ENCODE results near the gene GAL3ST2. TPM values are rescaled to one million over a fixed set of nuclear protein-coding genes. Genes with fewer than 3 reads are reported as not detected.
"Not testable (repeated sequence)": the region's sequence is repeated elsewhere in the genome, so short reads cannot be mapped to it uniquely, and the experiment has no call there.

Gene GAL3ST2
- total RNA-seq, 4 donors from 2014 or later = 1.6 TPM; not detected in 3

GRCh38 chr2:241739651-241740050 lies 37.0 kb upstream of the GAL3ST2 start:
- no peak for DNase-seq
- intact Hi-C loops (cut with DNase I; ENCODE audit: low total_unique reads) (loop anchor here (10.0 kb wide), 1 partner anchor 745 kb away; the partner anchor contains the start of gene SNED1), in situ Hi-C loops (cut with MboI; ENCODE audit: low sequenced_read_pairs in 4 of 4) (no loop called here)
- H3K4me3 ChIP-seq = no peak overlapping the region
- TF ChIP-seq CTCF (IDR thresholded peaks at IDR 0.05 in 4 of 5, conservative IDR thresholded peaks at IDR 0.05 in 1 of 5) (no peak), POLR2A (IDR thresholded peaks at IDR 0.05) (no peak)
- peaks cover 0 to 13% of the 10 kb centered on the region in 2 donors for H3K36me3 ChIP-seq
- ATAC-seq = no peak
- no peaks in the 10 kb centered on the region for H3K9me3 ChIP-seq
- peaks cover 6 to 10% of the 10 kb centered on the region in 2 donors for H3K4me1 ChIP-seq
- no peak overlapping the region for H3K27ac ChIP-seq
- H3K27me3 ChIP-seq = no peaks in the 10 kb centered on the region

- peaks cover under 1% of the 10 kb centered on the region in 2 donors for H3K4me1 ChIP-seq
- H3K9me3 ChIP-seq = no peaks in the 10 kb centered on the region
- TF ChIP-seq CTCF (IDR thresholded peaks at IDR 0.05 in 4 of 5, conservative IDR thresholded peaks at IDR 0.05 in 1 of 5) (no peak), POLR2A (IDR thresholded peaks at IDR 0.05) (no peak)
- H3K27me3 ChIP-seq = no peaks in the 10 kb centered on the region
- peaks cover 0 to 26% of the 10 kb centered on the region in 2 donors for H3K36me3 ChIP-seq
- in situ Hi-C loops (cut with MboI; ENCODE audit: low sequenced_read_pairs in 4 of 4) (no loop called here), intact Hi-C loops (cut with DNase I; ENCODE audit: low total_unique reads) (no loop called here)
- H3K4me3 ChIP-seq = no peak overlapping the region
- no peak for ATAC-seq
- H3K27ac ChIP-seq = no peak overlapping the region
- DNase-seq = no peak
Observed at GRCh38 chr2:241741016-241741415, 35.6 kb upstream of the GAL3ST2 start.

GRCh38 chr2:241742320-241742939 lies 34.2 kb upstream of the GAL3ST2 start:
- in situ Hi-C loops (cut with MboI; ENCODE audit: low sequenced_read_pairs in 4 of 4) (no loop called here), intact Hi-C loops (cut with DNase I; ENCODE audit: low total_unique reads) (no loop called here)
- Histone ChIP-seq H3K9me3 (no peaks in the 10 kb centered on the region), H3K27ac (no peak overlapping the region), H3K4me1 (no peaks in the 10 kb centered on the region), H3K4me3 (no peak overlapping the region), H3K36me3 (peaks cover 0 to 27% of the 10 kb centered on the region in 2 donors), H3K27me3 (no peaks in the 10 kb centered on the region)
- ATAC-seq (no peak), DNase-seq (no peak)
- TF ChIP-seq POLR2A (IDR thresholded peaks at IDR 0.05) (no peak), CTCF (IDR thresholded peaks at IDR 0.05 in 4 of 5, conservative IDR thresholded peaks at IDR 0.05 in 1 of 5) (no peak)

GRCh38 chr2:241743008-241743407 lies 33.6 kb upstream of the GAL3ST2 start:
- H3K27ac ChIP-seq; DNase-seq; ATAC-seq; H3K27me3 ChIP-seq; H3K9me3 ChIP-seq; in situ Hi-C loops (cut with MboI; ENCODE audit: low sequenced_read_pairs in 4 of 4); intact Hi-C loops (cut with DNase I; ENCODE audit: low total_unique reads); H3K4me1 ChIP-seq; H3K4me3 ChIP-seq: not testable (repeated sequence)
- peaks cover 0 to 27% of the 10 kb centered on the region in 2 donors for H3K36me3 ChIP-seq

- Histone ChIP-seq H3K27me3 (no peaks in the 10 kb centered on the region), H3K4me1 (no peaks in the 10 kb centered on the region), H3K9me3 (no peaks in the 10 kb centered on the region), H3K27ac (no peak overlapping the region), H3K36me3 (peaks cover 0 to 29% of the 10 kb centered on the region in 2 donors), H3K4me3 (no peak overlapping the region)
- in situ Hi-C loops (cut with MboI; ENCODE audit: low sequenced_read_pairs in 4 of 4) = no loop called here
- DNase-seq (no peak), ATAC-seq (no peak)
- TF ChIP-seq POLR2A (IDR thresholded peaks at IDR 0.05) (no peak), CTCF (IDR thresholded peaks at IDR 0.05 in 4 of 5, conservative IDR thresholded peaks at IDR 0.05 in 1 of 5) (no peak)
- intact Hi-C loops (cut with DNase I; ENCODE audit: low total_unique reads) = no loop called here
Observed at GRCh38 chr2:241743620-241744019, 33.0 kb upstream of the GAL3ST2 start.

All from gastrocnemius medialis (tissue), 4 donors.